GM20000 (cell line): ENCODE results near the gene TSSK6.

Experiments used
- DNase-seq: peaks from one replicate; pipeline ENCODE4 v3.0.0; 2012; ENCODE audit warnings: low spot score
- TF ChIP-seq, protein P1 (sequence below): IDR thresholded peaks from 2 replicates; pipeline ENCODE4 v1.5.1; 2012; ENCODE audit warnings: mild to moderate bottlenecking, control low read depth; ENCODE audit errors: extremely low read depth, missing control alignments

The TSSK6 gene

DNA sequence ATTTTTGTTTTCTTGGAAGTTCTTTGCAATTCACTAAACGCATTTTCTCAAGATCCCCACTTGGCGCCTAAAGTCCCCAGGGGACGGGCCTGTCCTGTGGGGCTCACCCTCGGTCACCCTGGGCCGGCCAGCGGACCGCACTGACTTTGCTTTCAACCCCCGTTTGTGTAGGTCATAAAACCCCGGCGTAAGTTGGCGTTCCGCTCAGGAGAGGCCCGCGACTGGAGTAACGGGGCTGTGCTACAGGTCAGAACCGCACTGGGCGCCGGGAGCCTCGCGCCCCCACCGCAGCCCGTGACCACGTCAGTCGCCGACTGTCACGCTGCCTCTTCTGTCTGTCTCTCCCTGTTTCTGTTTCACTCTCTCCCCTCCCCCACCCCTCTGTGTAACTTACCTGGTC, 13.6 kb downstream of the TSSK6 start:
- DNase-seq, result no peak
- TF ChIP-seq, protein P1, sequence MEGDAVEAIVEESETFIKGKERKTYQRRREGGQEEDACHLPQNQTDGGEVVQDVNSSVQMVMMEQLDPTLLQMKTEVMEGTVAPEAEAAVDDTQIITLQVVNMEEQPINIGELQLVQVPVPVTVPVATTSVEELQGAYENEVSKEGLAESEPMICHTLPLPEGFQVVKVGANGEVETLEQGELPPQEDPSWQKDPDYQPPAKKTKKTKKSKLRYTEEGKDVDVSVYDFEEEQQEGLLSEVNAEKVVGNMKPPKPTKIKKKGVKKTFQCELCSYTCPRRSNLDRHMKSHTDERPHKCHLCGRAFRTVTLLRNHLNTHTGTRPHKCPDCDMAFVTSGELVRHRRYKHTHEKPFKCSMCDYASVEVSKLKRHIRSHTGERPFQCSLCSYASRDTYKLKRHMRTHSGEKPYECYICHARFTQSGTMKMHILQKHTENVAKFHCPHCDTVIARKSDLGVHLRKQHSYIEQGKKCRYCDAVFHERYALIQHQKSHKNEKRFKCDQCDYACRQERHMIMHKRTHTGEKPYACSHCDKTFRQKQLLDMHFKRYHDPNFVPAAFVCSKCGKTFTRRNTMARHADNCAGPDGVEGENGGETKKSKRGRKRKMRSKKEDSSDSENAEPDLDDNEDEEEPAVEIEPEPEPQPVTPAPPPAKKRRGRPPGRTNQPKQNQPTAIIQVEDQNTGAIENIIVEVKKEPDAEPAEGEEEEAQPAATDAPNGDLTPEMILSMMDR, result no peak

DNA sequence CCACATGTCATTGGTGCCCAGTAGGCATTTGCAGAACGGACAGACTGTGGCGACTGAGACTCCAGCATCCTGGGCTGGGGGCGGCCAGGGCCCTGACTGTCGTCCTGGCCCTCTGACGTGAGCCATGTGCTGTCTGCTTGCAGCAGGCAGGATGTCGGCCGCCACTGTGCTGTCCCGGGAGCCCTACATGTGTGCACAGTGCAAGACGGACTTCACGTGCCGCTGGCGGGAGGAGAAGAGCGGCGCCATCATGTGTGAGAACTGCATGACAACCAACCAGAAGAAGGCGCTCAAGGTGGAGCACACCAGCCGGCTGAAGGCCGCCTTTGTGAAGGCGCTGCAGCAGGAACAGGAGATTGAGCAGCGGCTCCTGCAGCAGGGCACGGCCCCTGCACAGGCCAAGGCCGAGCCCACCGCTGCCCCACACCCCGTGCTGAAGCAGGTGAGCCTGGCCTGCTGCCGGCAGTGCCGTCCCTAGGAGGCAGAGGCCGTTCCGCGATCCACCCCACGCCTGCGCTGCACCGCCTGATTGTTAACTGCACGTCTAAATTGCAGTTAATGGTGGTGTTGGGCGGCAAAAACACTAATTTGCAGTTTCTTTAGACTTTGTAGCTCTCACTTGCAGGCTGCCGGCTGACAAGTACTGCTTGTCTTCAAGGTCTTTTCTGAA, 14.2 kb downstream of the TSSK6 start:
- TF ChIP-seq, protein P1, result no peak
- DNase-seq, result no peak

DNA sequence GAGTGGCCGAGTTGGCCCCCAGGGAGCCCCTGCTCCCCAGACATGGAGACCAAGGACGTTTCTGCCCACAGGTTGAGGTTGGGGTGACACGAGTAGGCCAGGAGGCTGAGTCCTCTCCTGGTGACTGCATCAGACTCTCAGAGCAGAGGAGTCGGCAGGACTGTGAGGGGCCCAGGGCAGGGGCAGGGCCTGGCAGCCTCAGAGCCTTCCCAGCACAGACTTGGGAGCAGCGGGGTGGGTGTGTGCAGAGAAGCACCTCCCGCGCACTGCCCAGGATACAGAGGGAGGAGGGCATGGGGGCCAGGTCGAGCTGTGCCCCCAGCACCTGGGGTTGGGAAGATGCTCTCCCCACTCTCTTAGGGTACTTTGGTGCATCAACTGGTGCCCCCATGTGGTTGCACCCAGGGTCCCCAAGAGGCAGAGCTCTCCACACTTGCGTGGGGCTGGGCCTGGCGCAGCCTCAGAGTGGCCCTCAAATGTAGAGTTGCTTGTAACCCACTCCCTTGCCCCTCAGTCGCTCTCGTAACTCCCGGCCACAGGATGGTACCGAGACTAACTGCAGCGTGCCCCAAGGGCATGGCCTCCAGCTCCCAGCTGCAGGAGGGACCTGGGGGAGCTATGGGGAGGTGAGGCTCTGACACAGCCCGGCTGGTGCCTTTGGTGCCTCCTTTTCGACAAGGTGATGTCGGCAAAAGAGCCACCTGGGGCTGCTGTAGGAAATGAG, 15.9 kb downstream of the TSSK6 start:
- TF ChIP-seq, protein P1, result no peak
- no peak for DNase-seq

DNA sequence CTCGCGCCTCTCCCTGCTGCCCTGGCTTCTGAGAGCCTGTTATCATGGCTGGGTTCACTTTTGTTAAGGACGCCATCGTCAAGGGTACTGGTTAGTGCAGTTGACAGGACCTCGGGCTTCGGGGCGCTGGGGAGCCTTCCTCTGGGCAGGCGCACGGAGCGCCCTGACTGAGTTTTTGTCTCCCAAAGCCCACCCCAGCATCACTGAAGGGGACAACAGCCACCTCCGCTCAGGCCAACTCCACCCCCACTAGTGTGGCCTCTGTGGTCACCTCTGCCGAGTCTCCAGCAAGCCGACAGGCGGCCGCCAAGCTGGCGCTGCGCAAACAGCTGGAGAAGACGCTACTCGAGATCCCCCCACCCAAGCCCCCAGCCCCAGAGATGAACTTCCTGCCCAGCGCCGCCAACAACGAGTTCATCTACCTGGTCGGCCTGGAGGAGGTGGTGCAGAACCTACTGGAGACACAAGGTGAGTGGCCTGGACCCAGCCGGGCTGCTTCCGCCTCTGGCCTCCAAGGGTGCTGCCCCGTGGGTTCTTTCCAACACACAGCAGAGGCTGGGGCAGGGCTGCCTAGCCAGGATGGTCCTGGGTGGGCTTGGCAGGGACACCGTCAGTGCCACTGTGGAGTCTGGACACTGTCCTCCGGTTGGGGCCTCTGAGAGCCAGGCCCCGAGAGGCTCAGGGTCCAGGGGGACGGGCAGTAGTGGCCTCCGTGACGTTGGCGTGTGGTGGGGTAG, 16.9 kb downstream of the TSSK6 start:
- TF ChIP-seq, protein P1, result no peak
- DNase-seq, result no peak

DNA sequence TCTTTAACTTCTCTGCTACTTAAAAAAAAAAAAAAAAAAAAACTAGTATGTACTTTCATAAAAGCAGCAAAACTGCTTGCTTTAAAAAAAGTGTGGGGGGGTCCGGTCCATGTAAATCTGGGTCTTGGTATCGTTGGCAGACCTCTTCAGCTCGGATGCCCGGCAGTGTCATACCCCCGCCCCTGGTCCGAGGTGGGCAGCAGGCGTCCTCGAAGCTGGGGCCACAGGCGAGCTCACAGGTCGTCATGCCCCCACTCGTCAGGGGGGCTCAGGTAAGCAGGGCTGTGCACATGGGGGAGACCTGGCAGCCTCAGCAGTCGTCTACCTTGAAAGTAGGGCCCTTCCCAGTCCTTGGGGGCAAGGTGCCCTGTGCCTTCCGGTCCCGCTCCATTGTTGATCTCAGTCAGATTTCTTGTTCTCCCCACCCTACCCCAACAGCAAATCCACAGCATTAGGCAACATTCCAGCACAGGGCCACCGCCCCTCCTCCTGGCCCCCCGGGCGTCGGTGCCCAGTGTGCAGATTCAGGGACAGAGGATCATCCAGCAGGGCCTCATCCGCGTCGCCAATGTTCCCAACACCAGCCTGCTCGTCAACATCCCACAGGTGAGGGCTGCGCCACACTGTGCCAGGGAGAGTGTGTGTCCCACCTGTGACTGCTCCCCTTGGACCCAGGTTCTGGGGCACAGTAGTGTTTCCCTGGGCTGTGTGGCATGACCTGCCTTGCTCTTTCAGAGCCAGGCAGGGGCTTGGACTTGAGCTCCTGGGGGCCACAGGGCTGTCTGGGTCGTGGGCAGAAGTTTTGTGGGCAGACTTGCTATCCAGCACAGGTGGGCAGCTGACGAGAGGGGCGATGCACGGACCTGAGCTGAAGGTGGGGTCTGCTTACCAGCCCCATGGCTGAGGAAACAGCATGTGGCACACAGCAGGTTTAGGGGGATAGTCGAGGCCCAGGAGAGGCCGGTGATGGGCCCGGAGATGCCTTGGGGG, 19.4 kb downstream of the TSSK6 start:
- TF ChIP-seq, protein P1, result no peak
- DNase-seq, result no peak

DNA sequence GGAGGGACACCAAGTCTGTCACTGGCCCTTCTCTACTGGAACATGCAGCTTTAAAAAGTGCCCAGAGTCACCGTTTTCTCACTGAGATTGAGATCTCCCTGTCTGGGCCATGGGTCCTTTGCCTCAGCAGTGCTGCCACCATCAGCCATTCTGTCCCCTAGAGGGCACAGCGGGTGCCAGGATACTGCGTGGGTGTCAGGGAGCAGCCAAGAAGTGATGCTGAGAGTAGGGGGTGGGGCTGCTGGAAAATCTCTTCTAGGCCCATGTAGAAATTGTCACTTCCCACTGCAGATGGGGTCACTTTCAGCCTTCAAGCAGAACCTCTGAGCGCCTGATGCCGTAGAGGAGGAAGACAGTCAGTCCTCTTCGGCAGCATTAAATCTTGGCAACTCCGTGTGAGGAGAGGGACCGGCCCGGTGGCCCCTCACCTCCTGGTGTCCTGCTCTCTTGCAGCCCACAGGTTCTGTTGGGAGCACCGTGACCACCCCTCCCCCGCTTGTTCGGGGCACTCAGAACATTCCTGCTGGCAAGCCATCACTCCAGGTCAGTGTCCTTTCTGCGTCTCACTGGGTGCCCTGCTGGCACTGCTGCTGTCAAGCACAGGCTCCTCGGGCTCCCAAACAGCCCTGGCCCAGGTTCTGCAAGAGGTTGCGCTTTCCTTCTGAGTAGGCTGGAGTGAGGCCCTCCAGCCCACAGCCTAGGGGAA, 21.4 kb downstream of the TSSK6 start:
- no peak for DNase-seq
- TF ChIP-seq, protein P1, result no peak
